ENCODE measurements around the gene CAP1.

Gene CAP1

DNA sequence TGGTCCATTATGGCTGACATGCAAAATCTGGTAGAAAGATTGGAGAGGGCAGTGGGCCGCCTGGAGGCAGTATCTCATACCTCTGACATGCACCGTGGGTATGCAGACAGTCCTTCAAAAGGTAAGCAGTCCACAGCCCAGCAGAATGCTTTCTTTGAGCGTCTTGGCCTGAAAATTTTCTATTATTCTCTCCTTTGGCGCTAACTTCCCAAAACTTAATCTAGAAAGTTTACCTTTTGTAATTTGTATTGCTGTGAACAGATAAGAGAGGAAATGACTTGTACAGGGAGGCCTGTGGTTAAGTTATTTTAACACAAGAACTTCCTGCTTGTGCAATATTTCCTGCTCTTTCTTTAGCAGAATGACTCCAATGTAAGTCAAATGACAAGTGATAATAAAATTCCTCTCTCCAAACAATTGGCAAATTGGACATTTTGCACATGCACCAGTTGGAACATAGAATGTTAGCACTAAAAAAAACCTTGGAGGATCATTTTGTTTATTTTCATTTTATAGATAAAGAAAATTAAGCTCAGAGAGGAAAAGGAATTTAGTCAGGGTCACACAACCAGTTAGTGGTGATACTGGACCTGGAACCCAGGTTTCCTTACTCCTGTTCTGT lies 18.9 kb downstream of the CAP1 start:
- DNase-seq: no peak

GRCh38 chr1:40059960-40060750 lies 19.6 kb downstream of the CAP1 start:
- no peak for DNase-seq

DNA sequence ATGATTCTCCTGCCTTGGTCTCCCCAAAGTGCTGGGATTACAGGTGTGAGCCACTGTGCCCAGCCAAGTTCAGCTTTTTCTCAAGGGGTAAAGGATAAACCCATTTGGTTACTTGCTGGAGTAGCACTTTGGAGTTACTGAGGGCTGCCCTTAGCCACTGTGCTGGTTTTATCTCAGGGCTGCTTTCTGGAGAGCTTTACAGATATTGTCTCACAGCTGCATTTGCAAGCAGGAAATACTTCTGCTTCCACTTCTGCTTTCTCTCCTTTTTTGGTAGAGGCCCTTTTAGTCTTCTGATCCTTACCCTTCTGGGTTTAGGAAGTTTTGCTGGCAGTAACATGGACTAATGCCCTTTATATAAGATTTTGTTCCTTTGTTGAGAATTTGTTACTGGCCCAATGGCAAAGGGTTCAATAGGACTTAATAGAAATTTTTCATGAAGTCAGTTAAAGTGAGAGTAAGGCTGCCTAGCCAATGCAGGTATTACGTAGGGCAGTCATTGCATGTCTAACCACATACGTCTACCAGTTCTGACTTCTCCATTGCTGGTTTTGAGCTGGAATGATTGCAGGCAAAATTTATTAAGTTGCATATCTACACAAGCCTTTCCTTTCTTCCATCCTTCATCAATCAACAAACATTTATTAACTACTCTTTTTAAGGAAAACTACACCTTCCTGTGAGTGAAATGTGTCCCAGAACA lies 24.4 kb downstream of the CAP1 start:
- DNase-seq: no peak

DNA sequence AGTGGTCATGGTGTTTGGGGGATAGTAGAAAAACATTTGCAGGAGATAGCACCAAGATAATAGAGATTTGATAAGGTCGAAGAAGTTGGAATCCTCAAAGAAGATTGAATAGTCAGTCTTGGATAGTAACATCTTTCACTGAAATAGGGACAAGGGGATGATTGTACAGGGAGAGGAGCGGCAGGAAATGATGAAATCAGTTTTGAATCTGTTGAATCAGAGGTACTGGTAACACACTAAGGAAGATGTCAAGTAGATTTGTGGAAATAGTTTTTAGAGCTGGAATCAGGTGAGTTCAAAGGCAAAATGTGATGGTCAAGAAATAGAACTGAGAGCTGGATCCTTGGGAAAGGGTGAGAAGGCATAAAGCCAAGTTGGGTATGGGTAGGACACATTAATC lies 26.5 kb downstream of the CAP1 start:
- DNase-seq: no peak

DNA sequence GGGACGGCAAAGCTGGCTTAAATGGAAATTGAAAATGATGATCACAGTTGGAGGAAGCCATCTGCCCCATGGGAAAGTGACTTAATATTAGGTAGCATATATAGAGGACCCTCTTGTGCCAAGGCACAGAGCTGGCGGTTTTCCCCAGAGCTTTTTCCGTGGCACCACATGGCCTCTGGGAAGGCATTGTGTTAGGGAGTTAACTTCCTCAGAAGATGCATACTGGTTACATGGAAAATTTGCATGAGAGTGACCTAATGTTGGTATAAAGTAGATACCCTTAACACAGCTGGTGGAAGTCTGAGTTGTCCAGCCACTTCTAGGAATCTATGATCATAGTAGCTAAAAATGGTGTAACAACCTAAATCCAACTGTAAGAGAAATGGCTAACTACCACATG lies 27.3 kb downstream of the CAP1 start:
- DNase-seq: no peak

DNA sequence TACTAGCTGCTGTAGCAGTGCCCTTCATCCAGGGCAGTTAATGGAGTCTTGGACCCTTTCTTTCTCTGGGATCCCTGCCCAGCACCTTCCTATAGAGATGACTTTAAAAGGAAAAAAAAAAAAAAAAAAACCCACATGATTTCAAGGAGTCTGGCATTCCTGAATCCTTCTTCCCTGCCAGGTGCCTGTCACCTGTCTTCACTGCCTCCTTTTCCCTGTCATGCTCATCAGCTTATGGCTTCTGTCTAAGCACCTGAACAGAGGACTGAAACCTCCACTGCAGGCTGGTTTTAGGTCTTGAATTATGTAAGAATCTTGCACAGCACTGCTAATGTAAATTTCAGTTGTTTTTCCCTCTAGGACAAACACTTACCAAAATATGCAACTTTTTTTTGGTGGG lies 31.6 kb downstream of the CAP1 start:
- no peak for DNase-seq

- DNase-seq: no peak
Measured at GRCh38 chr1:40073062-40073461, 32.5 kb downstream of the CAP1 start.

- DNase-seq: no peak
Measured at GRCh38 chr1:40075266-40075665, 34.7 kb downstream of the CAP1 start.

- no peak for DNase-seq
Measured at GRCh38 chr1:40076895-40077312, 36.4 kb downstream of the CAP1 start.

- no peak for DNase-seq
Measured at GRCh38 chr1:40078512-40079333, 38.2 kb downstream of the CAP1 start.

DNA sequence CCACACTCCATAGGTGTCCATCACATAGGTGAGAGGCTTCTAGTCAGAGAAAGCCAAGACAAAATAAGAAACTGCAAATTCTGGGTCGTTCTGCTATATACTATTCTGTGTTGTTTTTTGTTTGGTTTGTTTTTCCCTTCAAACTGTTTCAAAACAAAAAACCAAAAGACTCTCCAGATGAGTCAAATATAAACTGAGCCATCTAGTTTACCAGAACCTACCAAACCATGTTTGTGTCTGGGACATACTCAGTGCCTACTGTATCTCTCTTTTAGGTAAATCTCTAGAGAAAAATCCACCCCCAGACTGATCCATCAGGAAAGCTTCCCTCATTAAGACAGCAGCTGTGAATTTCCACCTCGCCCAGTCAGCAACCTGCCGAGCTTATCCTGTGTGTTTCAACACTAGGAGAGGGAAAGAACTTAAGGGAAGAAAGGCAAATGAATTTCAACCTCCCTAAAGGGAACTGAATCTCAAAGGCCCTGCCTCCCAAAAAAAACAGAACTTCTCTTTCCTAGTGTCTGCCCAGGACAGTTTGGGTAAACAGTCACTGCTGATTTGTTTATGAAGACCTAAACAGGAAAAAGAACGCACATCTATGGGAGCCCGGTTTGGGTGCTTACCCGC lies 39.4 kb downstream of the CAP1 start:
- no peak for DNase-seq

GRCh38 chr1:40081871-40082270 lies 41.3 kb downstream of the CAP1 start:
- no peak for DNase-seq

DNA sequence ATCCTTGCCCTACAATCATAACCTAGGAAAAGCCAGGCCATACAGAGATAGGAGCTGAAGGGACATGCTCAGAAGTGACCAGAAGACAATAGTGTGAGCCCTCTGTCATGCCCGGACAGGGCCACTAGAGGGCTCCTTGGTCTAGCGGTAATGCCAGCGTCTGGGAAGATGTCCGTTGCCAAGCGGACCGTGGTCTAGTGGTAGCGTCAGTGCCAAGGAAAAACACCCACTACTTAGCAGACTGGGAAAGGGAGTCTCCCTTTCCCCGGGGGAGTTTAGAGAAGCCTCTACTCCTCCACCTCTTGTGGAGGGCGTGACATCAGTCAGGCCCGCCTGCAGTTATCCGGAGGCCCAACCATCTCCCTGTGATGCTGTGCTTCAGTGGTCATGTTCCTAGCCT lies 44.2 kb downstream of the CAP1 start:
- DNase-seq: peak; percentile 1 to 26

- DNase-seq: no peak
Measured at GRCh38 chr1:40090652-40091355, 50.3 kb downstream of the CAP1 start.

DNA sequence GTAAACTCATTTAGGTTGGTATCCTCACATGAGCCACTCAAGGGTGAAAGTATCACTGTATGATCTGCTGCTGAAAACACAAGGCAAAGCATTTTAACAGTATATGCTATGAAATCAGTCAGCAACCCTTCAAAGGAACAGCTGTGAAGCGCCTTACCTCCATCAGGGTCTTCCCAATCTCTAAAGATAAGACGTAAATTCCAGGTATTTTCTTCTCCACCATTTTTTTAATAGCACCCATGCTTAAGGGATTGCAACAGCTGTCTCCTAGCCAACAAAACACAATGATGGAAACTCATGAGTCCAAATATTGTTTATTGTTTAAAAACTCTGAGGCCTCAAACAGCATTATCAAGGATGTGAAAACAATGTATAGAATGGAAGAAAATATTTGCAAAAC lies 51.7 kb downstream of the CAP1 start:
- no peak for DNase-seq

DNA sequence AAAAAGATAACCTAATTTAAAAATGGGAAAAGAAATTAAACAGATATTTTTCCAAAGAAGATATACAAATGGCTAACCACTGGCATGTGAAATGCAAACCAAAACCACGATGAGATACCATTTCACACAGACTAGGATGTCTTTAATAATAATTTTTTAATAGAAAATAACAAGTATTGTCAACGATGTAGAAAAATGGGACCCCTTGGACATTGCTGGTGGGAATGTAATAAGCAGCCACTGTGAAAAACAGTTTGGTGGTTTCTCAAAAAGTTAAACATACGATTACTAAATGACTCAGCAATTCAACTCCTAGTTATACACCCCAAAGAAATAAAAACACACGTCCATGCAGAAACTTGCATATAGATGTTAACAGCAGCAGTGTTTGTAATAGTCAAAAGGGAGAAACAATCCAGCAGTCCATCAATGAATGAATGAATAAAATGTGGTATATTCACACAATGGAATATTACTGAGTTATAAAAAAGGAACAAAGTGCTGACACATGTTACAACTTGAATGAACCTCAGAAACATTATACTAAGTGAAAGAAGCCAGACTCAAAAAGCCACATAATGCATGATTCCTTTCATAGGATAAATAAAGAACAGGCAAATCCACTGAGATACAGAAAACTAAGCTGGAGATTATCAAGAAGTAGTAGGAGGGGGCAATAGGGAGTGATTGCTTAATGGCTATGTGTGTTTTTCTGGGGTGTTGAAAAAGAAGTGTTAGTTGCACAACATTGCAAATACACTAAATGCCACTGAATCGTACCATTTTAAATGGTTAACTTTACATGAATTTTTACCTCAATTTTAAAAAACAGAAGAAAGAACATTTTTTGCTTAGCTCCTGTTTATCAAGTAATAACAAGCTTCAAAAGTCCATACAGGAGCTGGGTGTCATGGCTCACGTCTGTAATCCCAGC lies 52.4 kb downstream of the CAP1 start:
- DNase-seq: no peak

GRCh38 chr1:40094466-40095110 lies 54.1 kb downstream of the CAP1 start:
- DNase-seq: no peak

DNA sequence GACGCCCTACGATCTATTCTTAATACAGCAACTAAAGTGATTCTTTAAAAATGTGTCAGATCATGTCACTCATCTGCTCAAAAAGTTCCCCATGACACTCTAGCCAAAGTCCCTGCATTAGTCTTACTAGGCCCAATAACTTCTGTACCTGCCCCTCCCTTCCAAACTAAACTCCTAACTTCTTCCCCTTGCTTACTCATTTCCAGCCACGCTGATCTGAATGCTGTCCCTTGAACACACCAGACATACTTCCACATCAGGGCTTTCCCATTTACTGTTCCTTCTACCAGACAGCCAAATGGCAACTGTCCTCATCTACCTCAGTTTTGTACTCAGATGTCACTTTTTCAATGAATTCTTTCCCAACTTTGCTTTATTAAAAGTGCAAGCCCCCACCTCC lies 55.3 kb downstream of the CAP1 start:
- no peak for DNase-seq

- DNase-seq: no peak
Measured at GRCh38 chr1:40096646-40096976, 56.1 kb downstream of the CAP1 start.
